Epithelial cell of esophagus (primary cell): Measurements from ENCODE around the gene CCDC85C.
"Not testable (repeated sequence)": the region's sequence is repeated elsewhere in the genome, so short reads cannot be mapped to it uniquely, and the experiment has no call there.

Experiments used
- DNase-seq: peaks from one replicate; pipeline ENCODE4 v3.0.0; 2010; ENCODE audit warnings: low read depth
- H3K4me3 ChIP-seq: 2 replicates; pipeline ENCODE4 v1.5.1; 2011; ENCODE audit warnings: mild to moderate bottlenecking, low read length, control low read depth
- CTCF ChIP-seq: IDR thresholded peaks from 2 replicates; pipeline ENCODE4 v1.5.1; 2011; ENCODE audit warnings: low read depth, mild to moderate bottlenecking, low read length, control low read depth, inconsistent platforms; ENCODE audit not compliant: insufficient read depth; ENCODE audit errors: missing control alignments

Gene CCDC85C

DNA sequence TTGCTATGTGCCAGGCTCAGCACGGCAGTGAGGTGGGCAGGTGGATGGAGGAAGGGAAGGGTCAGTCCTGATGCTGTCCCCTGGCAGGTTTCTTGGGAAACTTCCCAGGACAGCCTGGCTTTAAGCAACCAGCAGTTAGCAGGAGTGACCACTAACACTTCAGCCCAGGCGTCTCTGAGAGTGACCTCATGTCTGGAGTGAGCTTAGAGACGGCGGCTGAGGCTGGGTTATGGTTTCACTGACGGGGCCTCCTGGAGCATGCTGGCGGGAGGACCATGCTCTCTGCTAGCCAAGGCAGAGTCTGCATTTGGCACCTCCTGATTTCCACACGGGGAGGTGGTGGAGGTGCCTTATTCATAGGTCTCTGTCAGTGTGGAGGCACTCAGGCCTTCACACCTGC lies 43.4 kb upstream of the CCDC85C start:
- no peak for DNase-seq
- no peak for TF ChIP-seq CTCF
- no peak overlapping the region for H3K4me3 ChIP-seq

DNA sequence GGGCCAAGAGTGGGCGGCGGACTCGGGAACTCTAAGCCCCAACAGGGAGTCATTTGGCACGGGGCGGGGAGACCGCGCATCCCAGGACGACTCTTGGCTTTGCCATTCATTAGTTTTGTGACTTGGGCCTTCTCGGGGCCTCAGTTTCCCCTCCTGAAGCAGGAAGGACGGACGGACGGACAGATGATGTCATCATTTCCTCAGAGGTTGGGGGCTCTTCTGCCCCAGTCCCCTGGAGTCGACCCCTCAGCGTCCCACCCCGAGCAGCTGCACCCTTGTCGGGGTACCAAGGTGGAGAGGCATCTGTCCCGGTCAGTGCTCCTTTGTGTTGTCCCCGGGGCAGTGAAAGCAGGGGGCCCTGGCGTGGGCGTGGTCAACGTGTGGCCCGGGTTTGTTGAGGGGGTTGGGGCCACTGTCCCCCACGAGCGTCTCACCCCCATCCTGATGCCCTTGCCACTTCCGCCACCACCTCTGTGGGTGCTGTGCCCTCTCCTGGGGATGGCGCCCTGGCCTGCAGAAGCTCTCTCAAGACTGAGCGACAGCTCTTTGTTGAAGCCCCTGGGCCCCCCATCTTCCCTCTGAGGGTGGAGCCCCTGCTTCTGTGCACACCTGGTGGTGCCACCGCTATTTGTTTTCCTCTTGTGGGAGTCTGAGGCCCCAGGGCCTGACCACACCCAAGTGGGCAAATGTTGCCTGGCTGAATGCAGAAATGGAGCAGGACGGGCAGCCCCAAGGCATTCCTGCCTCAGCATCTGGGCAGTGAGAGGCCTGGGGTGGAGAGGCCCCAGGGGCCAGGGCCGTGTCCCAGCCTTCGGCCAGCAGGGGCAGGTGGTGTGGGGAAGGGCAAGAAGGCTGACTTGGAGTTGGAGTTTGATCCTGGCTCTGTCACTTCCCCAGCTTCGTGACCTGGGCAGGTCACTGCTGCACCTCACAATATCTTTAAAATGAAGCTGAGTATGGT lies 41.8 kb upstream of the CCDC85C start:
- DNase-seq, result no peak
- no peak overlapping the region for H3K4me3 ChIP-seq
- TF ChIP-seq CTCF, result no peak

- H3K4me3 ChIP-seq, result peak within 1 kb of the TSS; percentile 13
- no peak for TF ChIP-seq CTCF
- no peak for DNase-seq
These were observed 40.9 kb upstream of the CCDC85C start, which contains the start of gene HHIPL1 for GRCh38 chr14:99644723-99645544. HHIPL1 (plus strand) TSS chr14:99645129; CDS start chr14:99645208, 79 bp downstream.

GRCh38 chr14:99644035-99644587 lies 40.1 kb upstream of the CCDC85C start:
- no peak overlapping the region for H3K4me3 ChIP-seq
- TF ChIP-seq CTCF, result no peak
- no peak for DNase-seq

DNA sequence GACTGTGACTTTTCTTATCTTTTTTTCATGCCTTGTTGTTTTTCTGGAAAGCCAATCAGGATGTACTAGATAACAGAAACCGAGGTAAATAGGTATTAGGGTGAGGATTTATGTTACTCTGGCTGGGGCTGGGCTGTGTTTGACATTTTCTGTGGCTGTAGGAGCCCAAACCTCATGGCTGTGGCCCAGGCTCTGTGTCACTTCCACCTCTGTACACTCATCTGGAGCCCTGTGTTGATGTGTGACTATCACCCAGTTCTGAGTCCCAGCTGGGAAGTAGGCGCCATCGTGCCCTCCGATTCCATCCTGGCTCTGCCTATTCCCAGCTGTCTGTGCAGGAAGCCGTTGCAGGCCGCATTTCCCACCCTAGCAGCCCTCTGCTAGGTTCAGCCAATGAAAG lies 39.3 kb upstream of the CCDC85C start:
- TF ChIP-seq CTCF, result no peak
- DNase-seq, result no peak
- H3K4me3 ChIP-seq, result no peak overlapping the region

GRCh38 chr14:99642771-99643170 lies 38.8 kb upstream of the CCDC85C start:
- not testable (repeated sequence) for DNase-seq, H3K4me3 ChIP-seq

DNA sequence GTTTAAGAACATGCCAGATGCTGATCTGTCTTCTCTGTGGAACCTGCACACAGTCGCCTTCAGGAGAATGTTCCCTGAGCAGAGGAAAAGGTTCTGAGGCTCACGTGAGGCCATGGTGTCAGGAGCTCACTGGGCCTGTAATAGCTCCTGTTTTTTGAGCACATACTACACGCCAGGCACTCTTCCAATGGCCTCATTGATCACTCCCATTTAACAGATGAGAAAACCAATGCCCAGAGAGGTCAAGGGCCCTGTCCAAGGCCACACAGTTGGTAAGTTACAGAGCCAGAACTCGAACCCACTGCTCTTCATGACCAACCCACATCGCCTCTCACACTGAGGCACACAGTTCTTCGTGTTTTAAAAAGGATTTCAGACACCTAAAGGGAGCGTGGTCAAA lies 33.6 kb upstream of the CCDC85C start:
- DNase-seq, result no peak
- H3K4me3 ChIP-seq, result no peak overlapping the region
- no peak for TF ChIP-seq CTCF
